Ishikawa (cell line): ENCODE data around the gene IFI27.

Experiments
- CREB1 ChIP-seq: IDR thresholded peaks from 2 replicates; pipeline ENCODE4 v1.6.1; 2012; ENCODE audit warnings: low read depth
- EP300 ChIP-seq: IDR thresholded peaks from 2 replicates; pipeline ENCODE4 v1.6.1; 2012; ENCODE audit warnings: borderline replicate concordance
- FOXM1 ChIP-seq: IDR thresholded peaks from 2 replicates; pipeline ENCODE4 v1.6.1; 2012; ENCODE audit warnings: low read depth, borderline replicate concordance
- RAD21 ChIP-seq: IDR thresholded peaks from 2 replicates; pipeline ENCODE4 v1.6.1; 2012; ENCODE audit warnings: low read depth
- TAF1 ChIP-seq: IDR thresholded peaks from 2 replicates; pipeline ENCODE4 v1.6.1; 2012; ENCODE audit warnings: low read depth, mild to moderate bottlenecking
- USF1 ChIP-seq: IDR thresholded peaks from 2 replicates; pipeline ENCODE4 v1.6.1; 2012
- YY1 ChIP-seq: IDR thresholded peaks from 2 replicates; pipeline ENCODE4 v1.6.1; 2012; ENCODE audit warnings: low read depth
- TF ChIP-seq, protein P1 (sequence below): IDR thresholded peaks from 2 replicates; pipeline ENCODE4 v1.6.1; 2012; ENCODE audit warnings: low read depth, mild to moderate bottlenecking

DNA sequence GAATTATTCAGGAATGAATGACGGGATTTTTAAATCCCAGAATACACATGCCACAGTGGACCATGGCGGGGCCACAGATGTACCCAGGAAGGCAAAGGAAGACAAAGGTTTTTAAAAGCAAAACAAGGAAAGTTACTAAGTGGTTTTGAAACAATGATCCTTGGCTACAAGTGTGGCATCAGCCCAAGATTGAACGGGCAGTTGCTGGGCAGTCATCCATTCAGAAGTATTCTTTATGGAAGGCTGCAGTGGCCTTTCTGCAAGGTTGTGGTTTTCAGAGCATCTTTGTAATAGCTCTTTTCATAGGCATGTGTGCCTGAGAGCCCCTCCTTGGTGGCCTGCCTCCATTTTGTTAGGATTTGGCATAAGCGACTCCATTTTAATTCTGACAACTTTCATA, 13.4 kb upstream of the IFI27 start:
- no peak for TF ChIP-seq YY1
- no peak for TF ChIP-seq EP300
- TF ChIP-seq CREB1 = no peak
- no peak for TF ChIP-seq USF1
- TF ChIP-seq, protein P1, sequence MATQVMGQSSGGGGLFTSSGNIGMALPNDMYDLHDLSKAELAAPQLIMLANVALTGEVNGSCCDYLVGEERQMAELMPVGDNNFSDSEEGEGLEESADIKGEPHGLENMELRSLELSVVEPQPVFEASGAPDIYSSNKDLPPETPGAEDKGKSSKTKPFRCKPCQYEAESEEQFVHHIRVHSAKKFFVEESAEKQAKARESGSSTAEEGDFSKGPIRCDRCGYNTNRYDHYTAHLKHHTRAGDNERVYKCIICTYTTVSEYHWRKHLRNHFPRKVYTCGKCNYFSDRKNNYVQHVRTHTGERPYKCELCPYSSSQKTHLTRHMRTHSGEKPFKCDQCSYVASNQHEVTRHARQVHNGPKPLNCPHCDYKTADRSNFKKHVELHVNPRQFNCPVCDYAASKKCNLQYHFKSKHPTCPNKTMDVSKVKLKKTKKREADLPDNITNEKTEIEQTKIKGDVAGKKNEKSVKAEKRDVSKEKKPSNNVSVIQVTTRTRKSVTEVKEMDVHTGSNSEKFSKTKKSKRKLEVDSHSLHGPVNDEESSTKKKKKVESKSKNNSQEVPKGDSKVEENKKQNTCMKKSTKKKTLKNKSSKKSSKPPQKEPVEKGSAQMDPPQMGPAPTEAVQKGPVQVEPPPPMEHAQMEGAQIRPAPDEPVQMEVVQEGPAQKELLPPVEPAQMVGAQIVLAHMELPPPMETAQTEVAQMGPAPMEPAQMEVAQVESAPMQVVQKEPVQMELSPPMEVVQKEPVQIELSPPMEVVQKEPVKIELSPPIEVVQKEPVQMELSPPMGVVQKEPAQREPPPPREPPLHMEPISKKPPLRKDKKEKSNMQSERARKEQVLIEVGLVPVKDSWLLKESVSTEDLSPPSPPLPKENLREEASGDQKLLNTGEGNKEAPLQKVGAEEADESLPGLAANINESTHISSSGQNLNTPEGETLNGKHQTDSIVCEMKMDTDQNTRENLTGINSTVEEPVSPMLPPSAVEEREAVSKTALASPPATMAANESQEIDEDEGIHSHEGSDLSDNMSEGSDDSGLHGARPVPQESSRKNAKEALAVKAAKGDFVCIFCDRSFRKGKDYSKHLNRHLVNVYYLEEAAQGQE = no peak
- no peak for TF ChIP-seq TAF1
- no peak for TF ChIP-seq RAD21
- no peak for TF ChIP-seq FOXM1
